GM20431 (cell line): Measurements from ENCODE around the gene GNG7.

ENCODE experiments used
- in situ Hi-C: fragments of 300-500 bp; cut with MseI, MboI; formaldehyde crosslinking; loops from one replicate; pipeline ENCODE4 v1.15.0; 2020; ENCODE audit warnings: low sequenced_read_pairs; ENCODE audit not compliant: unreplicated experiment

Gene GNG7

DNA sequence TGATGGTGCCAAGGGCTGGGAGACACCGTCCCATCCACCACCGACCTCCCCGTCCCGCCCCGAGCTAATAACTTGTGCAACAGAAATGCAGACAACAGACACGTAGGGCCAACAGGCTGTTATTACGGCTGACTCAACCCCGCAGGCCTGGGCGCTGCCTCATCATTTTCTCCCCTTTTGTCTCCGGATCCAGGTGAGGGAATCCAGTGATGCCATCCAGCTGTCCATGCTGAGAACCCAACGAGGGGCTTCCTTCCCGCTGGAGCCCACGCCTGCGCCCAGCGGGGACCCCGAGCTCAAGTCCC lies 25.1 kb upstream of the GNG7 start:
- in situ Hi-C loops, result no loop called here

GRCh38 chr19:2726904-2727639 lies 24.6 kb upstream of the GNG7 start:
- in situ Hi-C loops, result no loop called here

- in situ Hi-C loops, result no loop called here
These were observed 23.8 kb upstream of the GNG7 start for GRCh38 chr19:2726160-2726855.

GRCh38 chr19:2724148-2724557 lies 21.7 kb upstream of the GNG7 start:
- in situ Hi-C loops, result no loop called here

- in situ Hi-C loops, result no loop called here
These were observed 21.3 kb upstream of the GNG7 start for GRCh38 chr19:2723747-2724146.

DNA sequence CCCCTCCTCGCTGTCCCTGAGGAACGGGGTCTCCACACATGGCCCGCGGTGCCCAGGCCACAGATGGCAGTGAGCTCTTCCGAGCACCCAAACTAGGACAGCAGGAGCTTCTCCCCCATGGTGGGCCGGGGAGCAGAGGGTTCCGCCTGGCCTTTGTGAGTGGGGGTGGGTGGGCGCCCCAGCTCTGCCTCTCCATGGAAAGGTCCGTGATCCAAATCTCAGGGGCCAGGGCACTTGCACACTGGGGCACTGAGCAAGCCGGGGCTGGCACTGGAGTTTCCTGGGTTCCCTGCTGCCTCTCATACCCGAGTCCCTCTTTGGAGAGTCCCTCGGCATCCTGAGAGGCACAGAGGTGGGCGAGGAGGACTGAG lies 20.8 kb upstream of the GNG7 start:
- in situ Hi-C loops, result no loop called here

GRCh38 chr19:2722541-2723344 lies 20.2 kb upstream of the GNG7 start:
- in situ Hi-C loops, result no loop called here

- in situ Hi-C loops, result no loop called here
These were observed 19.4 kb upstream of the GNG7 start for GRCh38 chr19:2721570-2722540.

- in situ Hi-C loops, result no loop called here
These were observed 18.5 kb upstream of the GNG7 start, which contains the start of gene DIRAS1 for GRCh38 chr19:2720777-2721569. DIRAS1 (minus strand) TSS chr19:2721372; CDS start chr19:2717806, 3,566 bp downstream.

DNA sequence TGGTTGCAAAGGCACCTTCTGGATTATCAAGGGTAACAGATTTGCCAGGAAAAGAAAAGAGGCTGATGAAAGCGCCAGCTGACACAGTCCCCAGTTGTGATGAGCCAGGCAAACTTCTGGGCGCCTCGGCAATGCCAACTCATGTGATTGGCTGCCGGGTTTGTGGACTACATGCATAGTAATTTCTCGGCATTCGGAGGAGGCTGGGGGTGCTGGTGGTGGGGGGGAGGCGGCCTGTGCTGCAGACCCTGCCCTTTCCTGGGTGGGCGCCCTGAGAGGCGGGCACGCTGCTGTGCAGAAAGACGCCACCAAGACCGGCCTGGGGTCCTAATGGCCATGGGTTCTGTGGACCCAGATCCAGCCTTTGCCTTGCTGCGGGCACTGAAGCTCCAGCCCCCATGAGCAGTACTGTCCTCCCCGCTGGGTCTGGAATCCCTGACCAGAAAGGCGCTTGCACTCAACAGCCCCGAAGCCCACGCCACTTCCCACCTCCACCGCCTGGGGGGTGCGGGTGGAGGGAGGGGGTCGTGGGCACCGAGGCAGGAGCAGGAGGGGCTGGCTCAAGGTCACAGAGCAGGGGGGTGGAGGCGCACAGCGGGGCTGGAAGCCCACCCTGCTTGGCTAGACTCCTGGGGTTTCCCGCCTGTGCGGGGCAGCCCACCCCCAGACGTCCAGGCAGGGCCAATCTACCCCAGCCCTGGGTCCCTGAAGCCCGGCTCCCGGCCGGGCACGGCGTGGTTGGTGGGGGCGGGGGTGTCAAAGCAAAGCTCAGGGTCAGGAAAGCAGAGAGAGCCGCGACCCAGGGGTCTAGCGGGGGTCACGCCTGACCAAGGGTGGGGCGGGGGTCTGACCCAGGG lies 17.7 kb upstream of the GNG7 start:
- in situ Hi-C loops, result no loop called here

DNA sequence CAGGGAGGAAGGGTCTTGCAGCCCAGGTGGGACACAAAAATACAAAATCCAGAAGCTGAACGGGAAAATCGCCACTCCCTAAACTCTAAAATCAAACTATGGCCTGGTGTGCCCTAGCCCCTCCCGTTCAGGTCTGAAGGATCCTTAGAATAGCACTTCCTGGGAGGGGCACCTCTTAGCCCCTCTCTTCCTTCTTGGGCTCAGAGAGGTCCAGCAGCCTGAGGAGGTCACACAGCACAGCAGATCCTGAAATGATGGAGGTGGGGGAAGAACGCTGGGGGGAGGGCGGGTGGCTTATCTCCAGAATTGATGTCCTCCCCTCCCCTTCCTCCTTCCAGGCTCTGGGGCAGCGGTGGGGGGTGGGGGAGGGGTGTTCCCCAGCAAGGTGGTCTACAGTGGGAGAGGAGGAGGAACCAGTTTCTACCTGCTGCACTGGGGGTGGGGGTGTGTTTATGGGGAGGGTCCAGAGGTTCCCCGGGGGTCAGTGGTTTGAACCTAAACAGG lies 16.8 kb upstream of the GNG7 start:
- in situ Hi-C loops, result no loop called here

GRCh38 chr19:2717638-2718541 lies 15.4 kb upstream of the GNG7 start:
- in situ Hi-C loops, result no loop called here

- in situ Hi-C loops, result no loop called here
These were observed 14.5 kb upstream of the GNG7 start for GRCh38 chr19:2716722-2717637.

GRCh38 chr19:2716275-2716650 lies 13.8 kb upstream of the GNG7 start:
- in situ Hi-C loops, result no loop called here

GRCh38 chr19:2715470-2716274 lies 13.2 kb upstream of the GNG7 start:
- in situ Hi-C loops, result no loop called here
